Measurements from ENCODE around the gene RPL5. TPM values are rescaled to one million over a fixed set of nuclear protein-coding genes. Genes with fewer than 3 reads are reported as not detected.

The RPL5 gene
- total and polyA plus RNA-seq, 2 of the 4 experiments (the other 2 are of a cell fraction): 1,406 to 1,679 TPM

DNA sequence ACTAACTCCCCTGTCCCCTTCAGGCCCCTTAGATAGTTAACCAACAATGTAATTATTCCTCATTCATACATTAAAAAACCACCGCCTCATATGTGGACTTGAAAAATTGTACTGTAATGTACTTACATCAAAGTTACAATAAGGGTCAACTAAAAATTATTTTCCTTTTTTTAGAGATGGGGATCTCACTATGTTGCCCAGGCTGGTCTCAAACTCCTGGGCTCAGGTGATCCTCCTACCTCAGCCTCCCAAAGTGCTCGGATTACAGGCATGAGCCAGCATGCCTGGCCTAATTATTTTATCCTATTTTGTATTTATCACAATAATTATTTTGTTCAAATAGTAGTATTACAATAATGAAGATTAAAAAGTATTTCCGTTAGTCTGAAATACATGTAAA is 12.6 kb downstream of the RPL5 start:
- peaks cover 15 to 21% of the 10 kb centered on the region in 2 experiments for H3K79me1 ChIP-seq (ENCODE audit: low read depth in 1 of 2, low read length in 2 of 2)
- no peak overlapping the region for H2BK15ac ChIP-seq (ENCODE audit: low read depth, low read length)
- H4K20me1 ChIP-seq (ENCODE audit: insufficient read depth, low read length): peaks cover 29% of the 10 kb centered on the region
- no peak overlapping the region for H3K9ac ChIP-seq (ENCODE audit: low read depth, low read length)
- no peak overlapping the region for H2BK120ac ChIP-seq (ENCODE audit: low read depth, low read length)
- no peak overlapping the region for H3K18ac ChIP-seq (ENCODE audit: low read depth, low read length)
- H3K36me3 ChIP-seq (ENCODE audit: control insufficient read depth, insufficient read depth, low read length): peaks cover 30% of the 10 kb centered on the region
- H3K9me1 ChIP-seq (ENCODE audit: insufficient read depth, low read length): no peaks in the 10 kb centered on the region
- H3K4ac ChIP-seq (ENCODE audit: low read depth, low read length): no peak overlapping the region
- dilution Hi-C loops (cut with HindIII; ENCODE audit: low sequenced_read_pairs, unreplicated experiment): no loop called here
- H4K5ac ChIP-seq (ENCODE audit: low read depth, low read length): no peak overlapping the region
- no peaks in the 10 kb centered on the region for H3K4me1 ChIP-seq (ENCODE audit: control insufficient read depth, insufficient read depth, low read length)
- H3K27ac ChIP-seq (ENCODE audit: insufficient read depth, low read length): no peak overlapping the region
- TF ChIP-seq MAFK (IDR thresholded peaks at IDR 0.05; ENCODE audit: low read depth, low read length) (no peak), MXI1 (IDR thresholded peaks at IDR 0.05; ENCODE audit: borderline replicate concordance, low read depth, low read length) (no peak), SMC3 (IDR thresholded peaks at IDR 0.05; ENCODE audit: low read depth, low read length) (no peak), NFE2L2 (IDR thresholded peaks at IDR 0.05; ENCODE audit: low read depth, low read length) (no peak)
- no CpG with 5 or more reads among the region's 3 CpGs for WGBS, 2 experiments (ENCODE audit: extremely low coverage in 2 of 2, insufficient read length in 1 of 2)
- H3K4me3 ChIP-seq (ENCODE audit: insufficient read depth, low read depth, low read length): no peak overlapping the region
- no peak overlapping the region for H4K8ac ChIP-seq (ENCODE audit: low read depth in 2 of 2, low read length in 2 of 2)
- no peak overlapping the region for H3K56ac ChIP-seq (ENCODE audit: extremely low read depth, insufficient read depth, low read length)
- H3K27me3 ChIP-seq (ENCODE audit: control insufficient read depth, insufficient read depth, low read length): no peaks in the 10 kb centered on the region
- no peak overlapping the region for H2AFZ ChIP-seq (replicated peaks; ENCODE audit: low read length, poor library complexity)
- intact Hi-C loops (cut with micrococcal nuclease): no loop called here
- in situ Hi-C loops (cut with MboI; ENCODE audit: low sequenced_read_pairs): no loop called here
- ATAC-seq (ENCODE audit: low read depth): no peak
- DNase-seq: no peak
- H2AK9ac ChIP-seq (replicated peaks; ENCODE audit: low read depth, low read length, poor library complexity): no peak overlapping the region
- H3K23ac ChIP-seq (ENCODE audit: low read depth, low read length): no peak overlapping the region
- POLR2A ChIA-PET (ENCODE audit: unreplicated experiment): no interaction called here
- no peak overlapping the region for H2BK20ac ChIP-seq (ENCODE audit: low read depth, low read length)
- H4K91ac ChIP-seq (ENCODE audit: insufficient read depth, low read depth, low read length): no peak overlapping the region
- H2AK5ac ChIP-seq (ENCODE audit: low read depth, low read length): no peak overlapping the region
- no peak overlapping the region for H3K4me2 ChIP-seq (ENCODE audit: low read depth, low read length)
- CTCF ChIA-PET: interaction anchor here (0.6 kb wide), 1 partner anchor 116 kb away, joined by 5 read pairs; no protein-coding TSS in a partner anchor
- H2BK5ac ChIP-seq (ENCODE audit: low read depth, low read length, poor library complexity, severe bottlenecking): no peak overlapping the region
- no TSS peak for BruUV-seq (replicated peaks)
- no peaks in the 10 kb centered on the region for H3K9me3 ChIP-seq (ENCODE audit: control insufficient read depth, insufficient read depth, low read length)
- no peak overlapping the region for H3K14ac ChIP-seq (replicated peaks; ENCODE audit: low read depth, low read length)

Data from IMR-90 (cell line).